Esophagus squamous epithelium (tissue), 4 donors: ENCODE measurements around the gene ANKRD28.

Source experiments
- CTCF ChIP-seq, 6 experiments: fragments of 450-650 bp in 4 of 6; fragments of 200-600 bp in 2 of 6; sonication (generic) in 2 of 6; IDR thresholded peaks; one replicate each; pipeline ENCODE4 v1.5.1; 2016 to 2019; ENCODE audit warnings: antibody characterized with exemption in 6 of 6, mild to moderate bottlenecking in 4 of 6, moderate library complexity in 4 of 6
- POLR2A ChIP-seq, 4 donors: fragments of 450-650 bp; IDR thresholded peaks; one replicate each; pipeline ENCODE4 v1.6.1; 2017; ENCODE audit warnings: antibody characterized with exemption in 4 of 4, mild to moderate bottlenecking in 4 of 4, moderate library complexity in 3 of 4

GRCh38 chr3:15724446-15724845, 73.3 kb downstream of the ANKRD28 start:
- TF ChIP-seq POLR2A (IDR thresholded peaks at IDR 0.05) (no peak), CTCF (IDR thresholded peaks at IDR 0.05) (no peak)
